Esophagus squamous epithelium (tissue), 4 donors: ENCODE results near the gene TATDN2.

Experiments used
- CTCF ChIP-seq, 6 experiments: fragments of 450-650 bp in 4 of 6; fragments of 200-600 bp in 2 of 6; sonication (generic) in 2 of 6; IDR thresholded peaks; one replicate each; pipeline ENCODE4 v1.5.1; 2016 to 2019; ENCODE audit warnings: antibody characterized with exemption in 6 of 6, mild to moderate bottlenecking in 4 of 6, moderate library complexity in 4 of 6
- POLR2A ChIP-seq, 4 donors: fragments of 450-650 bp; IDR thresholded peaks; one replicate each; pipeline ENCODE4 v1.6.1; 2017; ENCODE audit warnings: antibody characterized with exemption in 4 of 4, mild to moderate bottlenecking in 4 of 4, moderate library complexity in 3 of 4

- TF ChIP-seq CTCF (IDR thresholded peaks at IDR 0.05) (no peak), POLR2A (IDR thresholded peaks at IDR 0.05) (no peak)
Measured at GRCh38 chr3:10278501-10278900, 30.2 kb downstream of the TATDN2 start.
